ENCODE data around the gene FBXO31.
A peak's percentile ranks its signal among the peaks of the same experiment; 100 is the strongest.
"Not testable (repeated sequence)": the region's sequence is repeated elsewhere in the genome, so short reads cannot be mapped to it uniquely, and the experiment has no call there.

FBXO31 gene

GRCh38 chr16:87384162-87384874 lies 742 bp upstream of the FBXO31 start:
- TF ChIP-seq CTCF (IDR thresholded peaks at IDR 0.05; ENCODE audit: borderline replicate concordance, insufficient read depth, low read depth, low read length): no peak
- peak overlapping the region; percentile 65 for H3K4me3 ChIP-seq (ENCODE audit: low read depth, low read length)

- no peak for TF ChIP-seq CTCF (IDR thresholded peaks at IDR 0.05; ENCODE audit: borderline replicate concordance, insufficient read depth, low read depth, low read length)
These were observed 1.4 kb downstream of the FBXO31 start for GRCh38 chr16:87382023-87382785.

GRCh38 chr16:87380881-87381280 lies 2.7 kb downstream of the FBXO31 start:
- H3K4me3 ChIP-seq (ENCODE audit: low read depth, low read length): peak overlapping the region; percentile 14
- TF ChIP-seq CTCF (IDR thresholded peaks at IDR 0.05; ENCODE audit: borderline replicate concordance, insufficient read depth, low read depth, low read length): no peak

More at GRCh38 chr16:87382023-87382785, 1.4 kb downstream of the FBXO31 start:
- H3K4me3 ChIP-seq (ENCODE audit: low read depth, low read length): peak overlapping the region; percentile 68

GRCh38 chr16:87380403-87380802 lies 3.2 kb downstream of the FBXO31 start:
- TF ChIP-seq CTCF (IDR thresholded peaks at IDR 0.05; ENCODE audit: borderline replicate concordance, insufficient read depth, low read depth, low read length): no peak
- H3K4me3 ChIP-seq (ENCODE audit: low read depth, low read length): peak overlapping the region; percentile 14

GRCh38 chr16:87379312-87379752 lies 4.2 kb downstream of the FBXO31 start:
- not testable (repeated sequence) for H3K4me3 ChIP-seq (ENCODE audit: low read depth, low read length)

DNA sequence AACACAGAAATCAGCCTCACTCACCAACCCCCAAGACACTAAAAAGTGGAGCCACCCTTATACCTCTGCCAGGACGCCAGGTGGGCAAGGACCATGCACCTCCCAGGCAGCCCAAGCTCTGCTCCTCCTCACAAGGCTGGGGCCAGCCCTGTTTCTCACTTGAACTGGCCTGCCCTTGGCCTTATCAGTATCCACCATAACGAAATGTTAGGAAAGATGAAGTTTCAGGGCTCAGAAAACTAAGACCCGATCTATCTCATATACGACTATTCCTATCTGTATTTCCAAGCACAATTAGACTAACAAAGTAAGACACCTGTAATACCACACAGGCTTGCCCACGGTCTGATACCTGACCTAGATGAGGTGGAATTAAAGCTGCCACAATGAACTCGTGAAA lies 6.9 kb downstream of the FBXO31 start:
- TF ChIP-seq CTCF (IDR thresholded peaks at IDR 0.05; ENCODE audit: borderline replicate concordance, insufficient read depth, low read depth, low read length): no peak
- H3K4me3 ChIP-seq (ENCODE audit: low read depth, low read length): no peak overlapping the region

- no peak for TF ChIP-seq CTCF (IDR thresholded peaks at IDR 0.05; ENCODE audit: borderline replicate concordance, insufficient read depth, low read depth, low read length)
- no peak overlapping the region for H3K4me3 ChIP-seq (ENCODE audit: low read depth, low read length)
These were observed 8.0 kb downstream of the FBXO31 start for GRCh38 chr16:87375426-87376135.

Data from GM12875 (cell line).